NT2/D1 (cell line): ENCODE data around the gene LIPG.

ENCODE experiments used
- DNase-seq: peaks from one replicate; pipeline ENCODE4 v3.0.0-alpha.2; 2011; ENCODE audit warnings: low read depth, low spot score
- H3K27me3 ChIP-seq: 2 replicates; pipeline ENCODE4 v1.6.0; 2011; ENCODE audit warnings: mild to moderate bottlenecking; ENCODE audit not compliant: insufficient read length, insufficient read depth
- H3K36me3 ChIP-seq: 2 replicates; pipeline ENCODE4 v1.6.1; 2011; ENCODE audit warnings: mild to moderate bottlenecking, low read length, mixed read lengths; ENCODE audit not compliant: insufficient read depth, insufficient read length
- H3K4me1 ChIP-seq: 2 replicates; pipeline ENCODE4 v1.5.1; 2011; ENCODE audit not compliant: insufficient read depth, insufficient read length
- H3K4me3 ChIP-seq: 2 replicates; pipeline ENCODE4 v1.5.1; 2011; ENCODE audit warnings: low read depth; ENCODE audit not compliant: insufficient read length
- H3K9ac ChIP-seq: 2 replicates; pipeline ENCODE4 v1.6.0; 2011; ENCODE audit warnings: low read depth; ENCODE audit not compliant: insufficient read length
- H3K9me3 ChIP-seq: 2 replicates; pipeline ENCODE4 v1.5.1; 2011; ENCODE audit warnings: mild to moderate bottlenecking, low read length; ENCODE audit not compliant: insufficient read depth
- SUZ12 ChIP-seq: IDR thresholded peaks from 2 replicates; pipeline ENCODE4 v1.6.1; 2011; ENCODE audit not compliant: insufficient read length, insufficient read depth; ENCODE audit errors: extremely low read depth
- YY1 ChIP-seq: IDR thresholded peaks from 2 replicates; pipeline ENCODE4 v1.6.1; 2011; ENCODE audit not compliant: insufficient read length, insufficient read depth
- ZNF274 ChIP-seq: IDR thresholded peaks from 2 replicates; pipeline ENCODE4 v1.6.1; 2011; ENCODE audit warnings: mild to moderate bottlenecking, low read depth, low read length

Gene LIPG

DNA sequence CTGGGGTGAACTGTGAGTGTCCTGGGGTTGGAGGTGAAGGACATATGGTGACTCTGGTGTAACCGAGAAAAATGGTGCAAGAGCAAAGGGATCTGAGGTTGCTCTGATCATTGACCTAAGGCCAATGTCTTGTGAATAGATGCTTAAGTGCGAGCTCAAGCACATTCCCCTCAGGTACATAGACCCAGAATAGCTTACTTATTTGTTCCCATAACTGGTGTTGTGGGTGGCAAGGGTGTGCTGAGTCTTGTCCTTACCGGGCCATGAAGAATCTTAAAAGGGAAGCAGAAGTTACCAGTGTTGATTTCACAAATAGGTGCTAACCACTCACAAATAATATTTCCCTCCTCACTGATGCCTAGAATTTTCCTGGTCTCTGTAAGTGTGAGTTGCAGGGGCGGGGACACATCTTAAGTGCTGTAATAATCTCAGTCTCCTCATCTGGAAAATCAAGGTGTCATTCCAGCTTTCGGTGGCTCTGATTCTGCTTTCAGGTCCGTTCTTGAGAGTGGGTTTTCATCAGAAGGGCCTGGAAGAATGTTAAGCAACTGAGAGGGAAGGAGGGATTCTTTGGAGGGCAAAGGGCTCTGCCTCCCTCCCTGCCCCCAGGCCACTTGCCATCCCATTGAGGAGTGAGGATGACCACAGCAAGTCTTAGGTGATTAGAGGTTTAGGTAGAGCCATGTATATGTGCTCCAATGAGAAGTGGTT is 54.9 kb downstream of the LIPG start:
- Histone ChIP-seq H3K9me3 (no peaks in the 10 kb centered on the region), H3K4me3 (no peak overlapping the region), H3K27me3 (no peaks in the 10 kb centered on the region), H3K4me1 (peaks cover 17% of the 10 kb centered on the region), H3K9ac (no peak overlapping the region), H3K36me3 (no peaks in the 10 kb centered on the region)
- no peak for TF ChIP-seq ZNF274
- no peak for TF ChIP-seq SUZ12
- TF ChIP-seq YY1 = no peak
- no peak for DNase-seq

DNA sequence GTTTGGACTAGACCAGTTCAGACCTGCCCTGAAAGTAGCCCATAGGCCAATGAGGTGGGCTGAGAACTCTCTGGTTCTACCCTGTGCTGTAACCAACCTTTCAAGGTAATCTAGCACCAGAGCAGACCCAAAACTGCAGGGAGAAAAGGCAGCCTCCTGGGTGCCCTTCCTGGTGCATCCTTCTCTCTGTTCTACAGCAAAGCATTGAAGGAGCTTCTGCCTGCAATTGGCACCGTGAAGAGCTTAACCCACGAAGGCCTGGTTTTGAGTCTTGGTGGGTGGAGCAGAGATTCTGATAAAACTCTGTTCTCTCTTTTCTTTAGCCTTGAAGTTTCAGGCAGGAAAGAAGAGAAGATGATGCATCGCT is 55.5 kb downstream of the LIPG start:
- DNase-seq = no peak
- TF ChIP-seq ZNF274 (no peak), SUZ12 (no peak), YY1 (no peak)
- Histone ChIP-seq H3K4me3 (no peak overlapping the region), H3K9me3 (no peaks in the 10 kb centered on the region), H3K4me1 (peaks cover 17% of the 10 kb centered on the region), H3K27me3 (no peaks in the 10 kb centered on the region), H3K36me3 (no peaks in the 10 kb centered on the region), H3K9ac (no peak overlapping the region)

DNA sequence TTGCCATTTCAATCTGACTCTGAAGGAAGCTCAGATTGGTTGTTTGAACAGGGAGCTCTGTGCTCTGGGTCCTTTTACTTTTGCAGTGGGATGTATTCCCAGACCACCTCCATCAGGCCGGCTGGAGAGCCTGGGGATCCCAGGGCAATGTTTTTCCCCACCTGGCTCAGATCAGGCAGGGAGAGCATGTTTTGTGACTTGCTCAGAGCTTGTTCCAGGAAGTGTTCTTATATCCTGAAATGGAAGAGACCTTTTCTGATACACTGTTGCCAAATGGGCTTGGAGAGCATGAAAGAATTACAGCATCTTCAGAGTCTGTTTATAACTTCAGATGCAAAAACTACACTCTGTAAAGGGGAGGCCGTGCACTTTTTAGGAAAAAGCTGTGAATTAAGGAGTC is 56.0 kb downstream of the LIPG start:
- DNase-seq = no peak
- Histone ChIP-seq H3K9ac (no peak overlapping the region), H3K4me1 (peaks cover 14% of the 10 kb centered on the region), H3K27me3 (no peaks in the 10 kb centered on the region), H3K9me3 (no peaks in the 10 kb centered on the region), H3K4me3 (no peak overlapping the region), H3K36me3 (no peaks in the 10 kb centered on the region)
- TF ChIP-seq SUZ12 (no peak), ZNF274 (no peak), YY1 (no peak)

DNA sequence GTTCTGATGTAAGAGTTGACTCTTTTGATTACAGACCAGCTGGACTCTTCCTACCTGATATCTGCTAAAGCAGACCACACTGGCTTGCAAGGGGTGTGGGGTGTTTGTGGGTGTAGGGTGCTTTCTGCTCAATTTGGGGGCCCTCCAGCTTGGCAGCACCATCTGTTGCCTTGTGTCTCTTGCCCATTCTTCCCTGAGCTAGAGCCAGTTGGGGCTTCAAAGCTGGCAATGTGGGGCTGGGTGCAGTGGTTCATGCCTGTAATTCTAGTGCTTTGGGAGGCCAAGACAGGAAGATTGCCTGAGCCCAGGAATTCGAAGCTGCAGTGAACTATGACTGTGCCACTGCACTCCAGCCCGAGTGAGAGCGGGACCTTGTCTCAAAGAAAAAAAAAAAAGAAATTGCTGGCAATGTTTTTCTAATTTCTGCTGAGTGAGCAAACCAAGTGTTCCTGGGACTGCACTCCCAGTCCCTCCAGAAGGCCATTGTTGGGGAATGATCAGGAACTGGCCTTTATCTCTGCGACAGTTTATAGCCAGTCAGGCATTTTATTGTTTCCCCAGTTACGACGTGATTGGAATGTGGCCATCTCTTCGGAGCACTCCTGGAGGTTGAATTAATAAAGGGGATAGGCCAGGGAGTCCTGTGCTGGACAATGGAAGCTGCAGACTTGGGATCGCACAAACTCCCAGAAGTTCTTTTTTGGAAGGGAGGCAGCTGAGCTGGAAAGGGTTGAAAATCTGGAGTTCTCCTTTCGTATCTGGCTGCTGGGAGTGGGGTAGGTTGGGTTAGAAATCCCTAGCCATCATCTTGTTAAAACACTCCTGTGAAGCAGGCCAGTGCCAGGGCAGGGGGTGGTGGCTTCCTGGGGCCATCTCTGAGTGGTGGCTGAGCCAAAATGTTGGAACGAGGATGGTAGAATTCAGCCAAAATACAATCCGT is 57.2 kb downstream of the LIPG start:
- H3K27me3 ChIP-seq = no peaks in the 10 kb centered on the region

DNA sequence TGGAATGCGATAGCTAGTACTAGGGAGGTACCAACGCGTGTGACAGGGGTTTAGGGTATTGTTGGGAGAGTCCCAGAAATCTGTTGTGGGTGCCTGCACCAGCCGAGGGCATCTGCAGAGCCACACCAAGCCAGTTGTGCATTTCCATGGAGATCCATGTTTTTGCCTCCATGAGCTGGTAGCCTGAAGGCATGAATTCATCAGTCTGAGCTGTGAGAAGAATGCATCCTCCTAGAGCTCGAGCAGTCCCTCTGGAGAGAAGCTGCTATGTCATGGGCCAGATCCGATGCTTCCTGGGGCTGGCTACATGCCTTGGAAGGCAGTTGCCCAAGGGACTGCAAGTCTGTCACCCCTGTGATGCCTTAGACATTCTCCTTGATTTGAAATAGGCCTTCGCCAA is 57.9 kb downstream of the LIPG start:
- Histone ChIP-seq H3K4me3 (no peak overlapping the region), H3K36me3 (no peaks in the 10 kb centered on the region), H3K4me1 (peaks cover 7% of the 10 kb centered on the region), H3K9ac (no peak overlapping the region), H3K9me3 (no peaks in the 10 kb centered on the region), H3K27me3 (no peaks in the 10 kb centered on the region)
- no peak for DNase-seq
- TF ChIP-seq YY1 = no peak
- TF ChIP-seq SUZ12 = no peak
- TF ChIP-seq ZNF274 = no peak

More for the DNA sequence above, 57.2 kb downstream of the LIPG start:
- no peak for DNase-seq
- H3K4me3 ChIP-seq = no peak overlapping the region
- no peak for TF ChIP-seq ZNF274
- no peak for TF ChIP-seq SUZ12
- no peak for TF ChIP-seq YY1
- no peaks in the 10 kb centered on the region for H3K9me3 ChIP-seq
- peaks cover 10% of the 10 kb centered on the region for H3K4me1 ChIP-seq
- no peak overlapping the region for H3K9ac ChIP-seq
- H3K36me3 ChIP-seq = no peaks in the 10 kb centered on the region

DNA sequence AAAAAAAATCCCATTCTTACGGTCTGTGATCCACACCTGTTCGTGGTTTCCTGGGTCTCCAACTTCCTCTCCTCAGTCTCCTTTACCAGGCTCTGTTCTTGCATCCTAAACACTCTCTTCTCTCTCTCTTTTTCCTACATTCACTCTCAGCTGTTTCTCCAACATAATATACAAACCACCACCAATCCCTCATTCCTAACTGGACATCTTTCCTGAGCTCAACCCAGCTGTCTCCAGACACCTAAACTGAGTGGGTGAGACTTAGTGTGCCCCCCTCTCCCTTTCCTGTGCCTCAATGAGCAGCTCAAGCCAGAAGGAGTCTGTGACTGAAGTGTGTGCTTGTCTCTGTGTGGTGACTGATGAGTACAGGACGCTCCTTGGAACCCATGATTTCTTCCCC is 59.4 kb downstream of the LIPG start:
- Histone ChIP-seq H3K4me3 (no peak overlapping the region), H3K4me1 (peaks cover 5% of the 10 kb centered on the region)

More for the DNA sequence above, 59.4 kb downstream of the LIPG start:
- no peak for DNase-seq
- Histone ChIP-seq H3K9ac (no peak overlapping the region), H3K27me3 (no peaks in the 10 kb centered on the region), H3K9me3 (no peaks in the 10 kb centered on the region), H3K36me3 (no peaks in the 10 kb centered on the region)
- TF ChIP-seq SUZ12 (no peak), YY1 (no peak), ZNF274 (no peak)
